Stimulated activated CD4-positive, alpha-beta T cell treated with anti-CD3 and anti-CD28 coated beads, Interleukin-12 subunit alpha, Interleukin-12 subunit beta, amount 100 ng/mL, for 48 hours (primary cell): Measurements from ENCODE around the gene TPCN2.
"Not testable (repeated sequence)": the region's sequence is repeated elsewhere in the genome, so short reads cannot be mapped to it uniquely, and the experiment has no call there.

ENCODE experiments used
- DNase-seq, 3 donors: peaks; one replicate each; pipeline ENCODE4 v3.0.0-alpha.2; 2020; ENCODE audit warnings: low read depth in 2 of 3, low spot score in 1 of 3

TPCN2 gene

GRCh38 chr11:69141742-69142141, 93.0 kb downstream of the TPCN2 start:
- no peak for DNase-seq

GRCh38 chr11:69142895-69143294, 94.2 kb downstream of the TPCN2 start:
- no peak for DNase-seq

- DNase-seq, result peak in 2 of 3 donors; percentile 26 to 35
These were observed 95.8 kb downstream of the TPCN2 start for GRCh38 chr11:69144316-69145049.

GRCh38 chr11:69145050-69145380, 96.3 kb downstream of the TPCN2 start:
- no peak for DNase-seq

- no peak for DNase-seq
These were observed 99.6 kb downstream of the TPCN2 start for GRCh38 chr11:69148377-69148762.

- DNase-seq, result no peak
These were observed 100.1 kb downstream of the TPCN2 start for GRCh38 chr11:69148806-69149205.

GRCh38 chr11:69149338-69150045, 100.8 kb downstream of the TPCN2 start:
- DNase-seq, result not testable (repeated sequence)

GRCh38 chr11:69150175-69150574, 101.4 kb downstream of the TPCN2 start:
- no peak for DNase-seq

- no peak for DNase-seq
These were observed 103.1 kb downstream of the TPCN2 start for GRCh38 chr11:69151836-69152235.

GRCh38 chr11:69152733-69153421, 104.1 kb downstream of the TPCN2 start:
- no peak for DNase-seq

GRCh38 chr11:69153661-69154060, 104.9 kb downstream of the TPCN2 start:
- DNase-seq, result no peak

GRCh38 chr11:69154211-69154913, 105.6 kb downstream of the TPCN2 start:
- no peak for DNase-seq

GRCh38 chr11:69154938-69155301, 106.2 kb downstream of the TPCN2 start:
- no peak for DNase-seq

- DNase-seq, result no peak
These were observed 106.8 kb downstream of the TPCN2 start, which contains the start of gene SMIM38 for GRCh38 chr11:69155302-69156234. Gene SMIM38 (plus strand): TSS chr11:69155935. CDS start chr11:69157847, 1,912 bp downstream.

- no peak for DNase-seq
These were observed 107.5 kb downstream of the TPCN2 start for GRCh38 chr11:69156235-69156639.

GRCh38 chr11:69156673-69157155, 108.0 kb downstream of the TPCN2 start:
- DNase-seq, result no peak

- no peak for DNase-seq
These were observed 108.6 kb downstream of the TPCN2 start for GRCh38 chr11:69157156-69157821.

- no peak for DNase-seq
These were observed 109.1 kb downstream of the TPCN2 start for GRCh38 chr11:69157822-69158231.

GRCh38 chr11:69158301-69159149, 109.8 kb downstream of the TPCN2 start:
- DNase-seq, result no peak
